ENCODE results near the gene ABTB2. TPM values are rescaled to one million over a fixed set of nuclear protein-coding genes. Genes with fewer than 3 reads are reported as not detected.

Gene ABTB2
- total and polyA plus RNA-seq, 9 of the 15 experiments (the other 6 are each of a cell fraction or from before 2014, with no cell fraction given), result 0.03 to 0.18 (median 0.12) TPM; not detected in 2

DNA sequence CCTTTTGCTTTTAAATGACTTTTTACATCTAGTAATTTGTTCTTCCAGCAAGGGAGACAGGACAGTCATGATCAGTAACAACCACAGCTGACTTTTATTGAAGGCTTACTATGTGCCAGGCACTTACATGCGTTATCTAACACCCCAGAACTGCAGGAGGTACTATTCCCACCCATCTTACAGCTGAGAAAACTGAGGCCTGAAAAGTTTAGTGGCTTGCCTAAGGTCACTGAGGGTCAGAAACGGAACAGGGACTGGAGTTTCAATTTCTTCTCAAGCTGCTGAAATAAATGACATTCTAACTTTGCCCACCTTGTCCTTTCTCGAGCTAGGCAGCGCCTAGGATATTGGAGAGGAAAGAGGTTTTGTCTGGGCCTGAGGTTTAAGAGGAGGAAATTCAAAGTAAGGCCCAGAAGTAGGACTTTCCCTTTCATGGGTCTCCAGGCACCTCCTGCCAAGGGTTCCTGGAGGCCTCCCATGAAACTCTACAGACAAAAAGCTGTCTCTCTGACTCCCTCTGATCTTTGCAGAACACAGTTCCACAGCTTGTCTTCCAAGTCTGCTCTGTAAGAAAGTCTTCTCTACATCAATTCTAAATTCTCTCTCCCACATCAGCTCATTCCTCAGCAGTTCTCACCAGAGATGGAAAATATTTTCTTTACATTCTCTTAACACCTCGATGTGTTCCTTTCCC is 150.2 kb downstream of the ABTB2 start:
- no peak for FAIRE-seq
- in situ Hi-C loops (cut with MboI), result no loop called here
- BruUV-seq (replicated peaks), result no TSS peak
- H3K4me3 ChIP-seq, result no peak overlapping the region
- intact Hi-C loops (cut with micrococcal nuclease), result no loop called here
- H3K27me3 ChIP-seq (ENCODE audit: control insufficient read depth in 2 of 2, insufficient read depth in 2 of 2, low read length in 2 of 2), result peaks cover 16 to 28% of the 10 kb centered on the region in 2 experiments
- ChIA-PET CTCF (ENCODE audit: low intra/inter-chr PET ratio) (no interaction called here), POLR2A (interaction anchor here (0.9 to 1.0 kb wide), 2 partner anchors 9 to 24 kb away, joined by 3 to 4 read pairs; no protein-coding TSS in a partner anchor)
- H4K20me1 ChIP-seq (replicated peaks; ENCODE audit: control insufficient read depth, insufficient read depth, low read length), result 0 out of 2 replicates have a peak, but pooled peaks cover 7% of the 10 kb centered on the region
- WGBS (ENCODE audit: insufficient coverage, low coverage, missing lambda C conversion rate), result 19% methylated on average over 5 of the region's 5 CpGs
- DNase-seq (ENCODE audit: extremely low read depth in 1 of 4, low spot score in 3 of 4), result no peak
- TF ChIP-seq RBM25 (IDR thresholded peaks at IDR 0.05; ENCODE audit: low read depth, low read length, severe bottlenecking), result peak; percentile 83
- TF ChIP-seq PTBP1 (IDR thresholded peaks at IDR 0.05; ENCODE audit: low read depth, low read length), result no peak
- 0 out of 2 replicates have a peak, but pooled peaks have one; percentile 22 for TF ChIP-seq ZKSCAN1 (IDR thresholded peaks at IDR 0.05; ENCODE audit: low read depth, low read length)
- no peaks in the 10 kb centered on the region; the same call in 2 of the 3 replicates for H3K79me2 ChIP-seq (ENCODE audit: control insufficient read depth, insufficient read depth, low read length)
- H3K27ac ChIP-seq (ENCODE audit: extremely low read depth, low read depth, low read length), result no peak overlapping the region
- peaks cover 0 to 9% of the 10 kb centered on the region in 2 experiments; a peak in 3 of 5 replicates for H3K4me1 ChIP-seq (replicated peaks in 1 of 2; ENCODE audit: control insufficient read depth in 2 of 2, insufficient read depth in 2 of 2, low read length in 2 of 2)
- no peak overlapping the region for H3K9ac ChIP-seq (ENCODE audit: insufficient read depth in 1 of 2, low read depth in 2 of 2, low read length in 2 of 2)
- ATAC-seq, result no peak
- H3K9me3 ChIP-seq (replicated peaks; ENCODE audit: control insufficient read depth, insufficient read depth, low read depth, low read length), result no peaks in the 10 kb centered on the region
- no peak overlapping the region for H3K4me2 ChIP-seq (ENCODE audit: insufficient read depth, low read length)
- no peaks in the 10 kb centered on the region for H3K36me3 ChIP-seq (ENCODE audit: control insufficient read depth, insufficient read depth, low read length)
- H2AFZ ChIP-seq (ENCODE audit: low read depth, low read length), result no peak overlapping the region
- no peaks in the 10 kb centered on the region for H3K9me1 ChIP-seq (ENCODE audit: control insufficient read depth, insufficient read depth, low read length)

Measured in K562 (cell line).